ENCODE data around the gene LRCH2. TPM values are rescaled to one million over a fixed set of nuclear protein-coding genes. Genes with fewer than 3 reads are reported as not detected.
A peak's percentile ranks its signal among the peaks of the same experiment; 100 is the strongest.
"Not testable (repeated sequence)": the region's sequence is repeated elsewhere in the genome, so short reads cannot be mapped to it uniquely, and the experiment has no call there.

Gene LRCH2
- total RNA-seq, 4 donors from 2014 or later = 0.11 to 3.8 (median 0.45) TPM

DNA sequence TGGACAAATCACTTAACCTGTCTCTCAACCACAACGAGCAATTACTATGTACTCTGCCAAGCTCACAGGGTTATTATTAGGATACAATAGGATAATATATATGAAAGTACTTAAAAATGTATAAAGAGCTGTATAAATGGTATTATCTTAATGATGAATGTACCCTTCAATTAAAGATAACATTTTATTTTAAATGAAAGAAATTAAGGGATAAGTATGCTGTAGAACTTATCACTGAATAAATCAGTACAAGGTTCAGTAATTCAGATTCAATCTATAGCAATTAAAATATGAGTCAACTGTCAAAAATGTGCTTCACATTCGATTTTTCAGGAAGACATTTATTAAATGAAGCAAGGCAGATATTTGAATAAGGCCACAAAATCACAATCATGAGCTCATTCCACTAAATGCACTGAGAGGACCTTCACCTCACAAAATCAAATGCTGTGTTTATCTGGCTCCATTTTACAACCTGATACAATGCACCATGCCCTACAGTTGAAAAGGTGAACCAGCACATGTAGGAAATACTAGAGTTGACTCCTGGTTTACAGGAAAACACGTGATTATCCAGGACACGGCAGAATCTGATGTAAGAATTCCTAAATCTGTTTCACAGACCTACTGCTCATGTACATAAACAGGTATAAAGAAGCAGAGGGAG is 4.4 kb downstream of the LRCH2 start:
- Histone ChIP-seq H3K4me1 (no peaks in the 10 kb centered on the region), H3K27ac (no peak overlapping the region), H3K27me3 (peaks cover 0 to 11% (median 0%) of the 10 kb centered on the region in 4 donors), H3K9me3 (no peaks in the 10 kb centered on the region), H3K36me3 (no peaks in the 10 kb centered on the region), H3K4me3 (no peak overlapping the region)
- 13 to 21% methylated on average over 4 of the region's 4 CpGs for WGBS, 2 donors
- TF ChIP-seq, protein P1, sequence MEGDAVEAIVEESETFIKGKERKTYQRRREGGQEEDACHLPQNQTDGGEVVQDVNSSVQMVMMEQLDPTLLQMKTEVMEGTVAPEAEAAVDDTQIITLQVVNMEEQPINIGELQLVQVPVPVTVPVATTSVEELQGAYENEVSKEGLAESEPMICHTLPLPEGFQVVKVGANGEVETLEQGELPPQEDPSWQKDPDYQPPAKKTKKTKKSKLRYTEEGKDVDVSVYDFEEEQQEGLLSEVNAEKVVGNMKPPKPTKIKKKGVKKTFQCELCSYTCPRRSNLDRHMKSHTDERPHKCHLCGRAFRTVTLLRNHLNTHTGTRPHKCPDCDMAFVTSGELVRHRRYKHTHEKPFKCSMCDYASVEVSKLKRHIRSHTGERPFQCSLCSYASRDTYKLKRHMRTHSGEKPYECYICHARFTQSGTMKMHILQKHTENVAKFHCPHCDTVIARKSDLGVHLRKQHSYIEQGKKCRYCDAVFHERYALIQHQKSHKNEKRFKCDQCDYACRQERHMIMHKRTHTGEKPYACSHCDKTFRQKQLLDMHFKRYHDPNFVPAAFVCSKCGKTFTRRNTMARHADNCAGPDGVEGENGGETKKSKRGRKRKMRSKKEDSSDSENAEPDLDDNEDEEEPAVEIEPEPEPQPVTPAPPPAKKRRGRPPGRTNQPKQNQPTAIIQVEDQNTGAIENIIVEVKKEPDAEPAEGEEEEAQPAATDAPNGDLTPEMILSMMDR (IDR thresholded peaks at IDR 0.05) = no peak
- no peak for TF ChIP-seq POLR2A (IDR thresholded peaks at IDR 0.05)
- no peak for DNase-seq
- intact Hi-C loops (cut with DNase I) = no loop called here

DNA sequence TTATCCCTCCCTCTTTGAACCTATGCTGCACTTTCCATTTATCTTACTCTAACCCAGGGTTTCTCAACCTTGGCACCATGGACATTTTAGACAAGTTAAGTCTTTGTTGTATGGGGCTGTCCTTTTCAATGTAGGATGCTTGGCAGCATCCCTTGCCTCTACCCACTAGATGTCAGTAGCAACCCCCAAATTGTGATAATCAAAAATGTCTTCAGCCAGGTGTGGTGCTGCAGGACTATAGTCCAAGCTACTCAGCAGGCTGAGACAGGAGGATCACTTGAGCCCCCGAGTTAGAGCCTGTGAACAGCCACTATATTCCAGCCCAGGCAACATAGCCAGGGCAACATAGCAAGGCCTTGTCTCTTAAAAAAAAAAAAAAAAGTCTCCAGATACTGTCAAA is 7.0 kb downstream of the LRCH2 start:
- no peak for TF ChIP-seq POLR2A (IDR thresholded peaks at IDR 0.05)
- TF ChIP-seq, protein P1 (IDR thresholded peaks at IDR 0.05) = peak in 1 of 6 experiments; percentile 6
- DNase-seq = no peak
- no peaks in the 10 kb centered on the region for H3K36me3 ChIP-seq
- H3K4me1 ChIP-seq = no peaks in the 10 kb centered on the region
- intact Hi-C loops (cut with DNase I) = no loop called here
- 0% methylated on average over 1 of the region's 1 CpG; no CpG with 5 or more reads in 1 of the 2 donors for WGBS, 2 donors
- H3K27me3 ChIP-seq = no peaks in the 10 kb centered on the region
- no peak overlapping the region for H3K4me3 ChIP-seq
- H3K9me3 ChIP-seq = no peaks in the 10 kb centered on the region
- no peak overlapping the region for H3K27ac ChIP-seq

DNA sequence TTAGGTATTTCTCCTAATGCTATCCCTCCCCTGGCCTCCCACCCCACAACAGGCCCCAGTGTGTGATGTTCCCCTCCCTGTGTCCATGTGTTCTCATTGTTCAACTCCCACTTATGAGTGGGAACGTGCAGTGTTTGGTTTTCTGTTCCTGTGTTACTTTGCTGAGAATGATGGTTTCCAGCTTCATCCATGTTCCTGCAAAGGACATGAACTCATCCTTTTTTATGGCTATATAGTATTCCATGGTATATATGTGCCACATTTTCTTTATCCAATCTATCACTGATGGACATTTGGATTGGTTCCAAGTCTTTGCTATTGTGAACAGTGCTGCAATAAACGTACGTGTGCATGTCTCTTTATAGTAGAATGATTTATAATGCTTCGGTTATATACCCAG is 16.6 kb downstream of the LRCH2 start:
- H3K36me3 ChIP-seq; DNase-seq; H3K9me3 ChIP-seq; intact Hi-C loops (cut with DNase I); H3K4me1 ChIP-seq; H3K27me3 ChIP-seq; H3K4me3 ChIP-seq; H3K27ac ChIP-seq: not testable (repeated sequence)
- 76 to 79% methylated on average over 4 of the region's 4 CpGs for WGBS, 2 donors

DNA sequence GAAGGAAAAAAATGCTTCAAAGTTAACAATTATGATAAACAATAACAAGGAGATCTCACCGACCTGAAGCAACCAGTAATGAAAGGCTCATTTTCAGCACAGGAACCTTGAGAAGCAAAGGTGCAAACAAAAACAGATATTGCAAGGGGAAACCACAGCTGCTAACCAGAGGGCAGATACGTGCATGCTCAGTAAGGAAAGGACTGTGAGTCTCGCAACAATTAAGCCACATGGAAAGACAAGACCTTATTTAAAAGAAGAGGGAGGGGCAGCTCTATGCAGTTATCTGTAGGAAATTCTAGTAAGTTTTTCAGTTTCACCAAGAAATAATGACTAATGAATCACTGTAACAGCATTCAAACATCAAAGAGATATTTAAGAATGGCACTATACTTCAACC is 19.3 kb downstream of the LRCH2 start:
- Histone ChIP-seq H3K27ac (no peak overlapping the region), H3K9me3 (no peaks in the 10 kb centered on the region), H3K4me1 (no peaks in the 10 kb centered on the region), H3K36me3 (no peaks in the 10 kb centered on the region), H3K27me3 (no peaks in the 10 kb centered on the region), H3K4me3 (no peak overlapping the region)
- no peak for DNase-seq
- intact Hi-C loops (cut with DNase I) = no loop called here
- WGBS, 2 donors = 44 to 50% methylated on average over 3 of the region's 3 CpGs
- TF ChIP-seq, protein P1 (IDR thresholded peaks at IDR 0.05) = no peak
- TF ChIP-seq POLR2A (IDR thresholded peaks at IDR 0.05) = no peak

DNA sequence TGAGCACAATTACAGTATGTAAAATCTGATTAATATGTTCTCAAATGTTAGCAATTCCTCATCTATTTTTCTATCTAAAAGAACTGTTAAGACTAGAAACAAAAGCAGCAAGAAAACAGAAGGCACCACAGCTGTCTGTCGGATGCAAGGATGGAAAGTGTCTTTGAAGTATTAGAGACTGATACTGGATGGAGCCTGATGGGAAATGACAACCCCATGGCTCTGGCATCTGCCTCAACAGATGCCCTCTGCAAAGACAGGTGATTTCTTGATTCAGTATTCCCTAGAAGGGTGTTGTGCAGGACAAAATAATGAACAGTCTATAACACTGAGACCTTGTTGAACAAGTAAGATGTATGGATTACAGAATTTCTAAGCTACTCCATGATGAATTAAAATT is 19.7 kb downstream of the LRCH2 start:
- WGBS, 2 donors = 64% methylated on average over 1 of the region's 1 CpG; no CpG with 5 or more reads in 1 of the 2 donors
- TF ChIP-seq POLR2A (IDR thresholded peaks at IDR 0.05) = no peak
- TF ChIP-seq, protein P1 (IDR thresholded peaks at IDR 0.05) = no peak
- no peak overlapping the region for H3K27ac ChIP-seq
- H3K36me3 ChIP-seq = no peaks in the 10 kb centered on the region
- H3K27me3 ChIP-seq = no peaks in the 10 kb centered on the region
- H3K9me3 ChIP-seq = no peaks in the 10 kb centered on the region
- DNase-seq = no peak
- H3K4me1 ChIP-seq = no peaks in the 10 kb centered on the region
- intact Hi-C loops (cut with DNase I) = no loop called here
- no peak overlapping the region for H3K4me3 ChIP-seq

DNA sequence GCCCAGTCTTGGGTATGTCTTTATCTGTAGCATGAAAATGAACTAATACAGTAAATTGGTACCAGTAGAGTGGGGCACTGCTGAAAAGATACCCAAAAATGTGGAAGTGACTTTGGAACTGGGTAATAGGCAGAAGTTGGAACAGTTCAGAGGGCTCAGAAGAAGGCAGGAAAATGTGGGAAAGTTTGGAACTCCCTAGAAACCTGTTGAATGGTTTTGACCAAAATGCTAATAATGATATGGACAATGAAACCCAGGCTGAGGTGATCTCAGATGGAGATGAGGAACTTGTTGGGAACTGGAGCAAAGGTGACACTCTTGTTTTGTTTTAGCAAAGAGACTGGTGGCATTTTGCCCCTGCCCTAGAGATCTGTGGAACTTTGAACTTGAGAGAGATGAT is 24.3 kb downstream of the LRCH2 start:
- H3K36me3 ChIP-seq; H3K9me3 ChIP-seq; H3K4me1 ChIP-seq; H3K27me3 ChIP-seq; H3K27ac ChIP-seq; DNase-seq; intact Hi-C loops (cut with DNase I); H3K4me3 ChIP-seq: not testable (repeated sequence)

Measured in esophagus squamous epithelium (tissue), 5 donors.